Skeletal muscle satellite cell (primary cell): ENCODE data around the gene GNAT1.
"Not testable (repeated sequence)": the region's sequence is repeated elsewhere in the genome, so short reads cannot be mapped to it uniquely, and the experiment has no call there.

Experiments
- H3K27me3 ChIP-seq: 2 replicates; pipeline ENCODE4 v1.7.0; 2013; ENCODE audit warnings: low read length; ENCODE audit not compliant: control insufficient read depth, insufficient read depth
- H3K36me3 ChIP-seq: 2 replicates; pipeline ENCODE4 v1.7.0; 2013; ENCODE audit warnings: mild to moderate bottlenecking, control low read depth, low read length; ENCODE audit not compliant: insufficient read depth
- H3K4me1 ChIP-seq: 2 replicates; pipeline ENCODE4 v1.7.0; 2013; ENCODE audit warnings: low read length; ENCODE audit not compliant: control insufficient read depth, insufficient read depth
- H3K4me2 ChIP-seq: 2 replicates; pipeline ENCODE4 v1.7.0; 2013; ENCODE audit warnings: mild to moderate bottlenecking, low read length
- H3K4me3 ChIP-seq: 2 replicates; pipeline ENCODE4 v1.7.0; 2013; ENCODE audit warnings: low read length
- H3K9ac ChIP-seq: 2 replicates; pipeline ENCODE4 v1.7.0; 2013; ENCODE audit warnings: mild to moderate bottlenecking, low read depth, low read length, moderate library complexity
- H3K9me3 ChIP-seq: replicated peaks from 2 replicates; pipeline ENCODE4 v1.7.0; 2013; ENCODE audit warnings: mild to moderate bottlenecking, control low read depth, low read length

The GNAT1 gene

GRCh38 chr3:50219285-50219684 is 27.9 kb downstream of the GNAT1 start:
- Histone ChIP-seq H3K36me3 (no peaks in the 10 kb centered on the region), H3K4me1 (no peaks in the 10 kb centered on the region), H3K9ac (no peak overlapping the region), H3K4me3 (no peak overlapping the region), H3K4me2 (no peak overlapping the region), H3K9me3 (no peaks in the 10 kb centered on the region), H3K27me3 (peaks cover 27% of the 10 kb centered on the region)

GRCh38 chr3:50220109-50220508 is 28.7 kb downstream of the GNAT1 start:
- H3K36me3 ChIP-seq, result no peaks in the 10 kb centered on the region
- H3K27me3 ChIP-seq, result peaks cover 28% of the 10 kb centered on the region
- no peaks in the 10 kb centered on the region for H3K9me3 ChIP-seq
- no peak overlapping the region for H3K4me2 ChIP-seq
- no peak overlapping the region for H3K4me3 ChIP-seq
- no peaks in the 10 kb centered on the region for H3K4me1 ChIP-seq
- no peak overlapping the region for H3K9ac ChIP-seq

GRCh38 chr3:50221051-50221410 is 29.6 kb downstream of the GNAT1 start:
- H3K4me2 ChIP-seq, result no peak overlapping the region
- no peaks in the 10 kb centered on the region for H3K4me1 ChIP-seq
- no peak overlapping the region for H3K4me3 ChIP-seq
- peaks cover 28% of the 10 kb centered on the region for H3K27me3 ChIP-seq
- no peak overlapping the region for H3K9ac ChIP-seq
- no peaks in the 10 kb centered on the region for H3K9me3 ChIP-seq
- H3K36me3 ChIP-seq, result no peaks in the 10 kb centered on the region

- H3K9me3 ChIP-seq, result no peaks in the 10 kb centered on the region
- no peaks in the 10 kb centered on the region for H3K36me3 ChIP-seq
- H3K4me3 ChIP-seq, result no peak overlapping the region
- H3K4me2 ChIP-seq, result no peak overlapping the region
- peaks cover 3% of the 10 kb centered on the region for H3K4me1 ChIP-seq
- no peak overlapping the region for H3K9ac ChIP-seq
- H3K27me3 ChIP-seq, result peaks cover 23% of the 10 kb centered on the region
These were observed 30.2 kb downstream of the GNAT1 start for GRCh38 chr3:50221411-50222168.

- Histone ChIP-seq H3K4me2 (no peak overlapping the region), H3K4me3 (no peak overlapping the region), H3K9ac (no peak overlapping the region), H3K36me3 (no peaks in the 10 kb centered on the region), H3K4me1 (peaks cover 9% of the 10 kb centered on the region), H3K27me3 (peaks cover 23% of the 10 kb centered on the region), H3K9me3 (no peaks in the 10 kb centered on the region)
These were observed 30.7 kb downstream of the GNAT1 start for GRCh38 chr3:50222169-50222528.

- Histone ChIP-seq H3K27me3 (peaks cover 16% of the 10 kb centered on the region), H3K9ac (no peak overlapping the region), H3K4me1 (peaks cover 16% of the 10 kb centered on the region), H3K4me2 (no peak overlapping the region), H3K9me3 (no peaks in the 10 kb centered on the region), H3K36me3 (no peaks in the 10 kb centered on the region), H3K4me3 (no peak overlapping the region)
These were observed 33.2 kb downstream of the GNAT1 start for GRCh38 chr3:50224639-50225038.

GRCh38 chr3:50226888-50227389 is 35.5 kb downstream of the GNAT1 start:
- no peaks in the 10 kb centered on the region for H3K9me3 ChIP-seq
- no peaks in the 10 kb centered on the region for H3K36me3 ChIP-seq
- H3K27me3 ChIP-seq, result peaks cover 16% of the 10 kb centered on the region
- peak overlapping the region; percentile 88 for H3K4me3 ChIP-seq
- peak overlapping the region; percentile 100 for H3K4me2 ChIP-seq
- H3K4me1 ChIP-seq, result peaks cover 20% of the 10 kb centered on the region
- H3K9ac ChIP-seq, result peak overlapping the region; percentile 28

GRCh38 chr3:50227390-50228183 is 36.2 kb downstream of the GNAT1 start:
- no peaks in the 10 kb centered on the region for H3K36me3 ChIP-seq
- peaks cover 16% of the 10 kb centered on the region for H3K27me3 ChIP-seq
- peak overlapping the region; percentile 100 for H3K4me2 ChIP-seq
- no peaks in the 10 kb centered on the region for H3K9me3 ChIP-seq
- H3K4me3 ChIP-seq, result peak overlapping the region; percentile 88
- H3K4me1 ChIP-seq, result peaks cover 20% of the 10 kb centered on the region
- H3K9ac ChIP-seq, result peak overlapping the region; percentile 87

- H3K4me2 ChIP-seq, result peak overlapping the region; percentile 100
- not testable (repeated sequence) for H3K36me3 ChIP-seq, H3K9me3 ChIP-seq
- peak overlapping the region; percentile 87 for H3K9ac ChIP-seq
- H3K4me3 ChIP-seq, result peak overlapping the region; percentile 88
- H3K27me3 ChIP-seq, result peaks cover 15% of the 10 kb centered on the region
- peaks cover 20% of the 10 kb centered on the region for H3K4me1 ChIP-seq
These were observed 36.9 kb downstream of the GNAT1 start for GRCh38 chr3:50228184-50228763.

- Histone ChIP-seq H3K27me3 (peaks cover 5% of the 10 kb centered on the region), H3K36me3 (no peaks in the 10 kb centered on the region), H3K4me2 (no peak overlapping the region), H3K4me1 (peaks cover 20% of the 10 kb centered on the region), H3K4me3 (no peak overlapping the region), H3K9ac (no peak overlapping the region), H3K9me3 (no peaks in the 10 kb centered on the region)
These were observed 38.1 kb downstream of the GNAT1 start for GRCh38 chr3:50229490-50229889.

GRCh38 chr3:50230104-50230793 is 38.8 kb downstream of the GNAT1 start:
- Histone ChIP-seq H3K36me3 (no peaks in the 10 kb centered on the region), H3K4me3 (no peak overlapping the region), H3K4me1 (peaks cover 20% of the 10 kb centered on the region), H3K9me3 (no peaks in the 10 kb centered on the region), H3K4me2 (no peak overlapping the region), H3K9ac (no peak overlapping the region), H3K27me3 (no peaks in the 10 kb centered on the region)
